ENCODE data around the gene ZNG1A.
"Not testable (repeated sequence)": the region's sequence is repeated elsewhere in the genome, so short reads cannot be mapped to it uniquely, and the experiment has no call there.

Gene ZNG1A

DNA sequence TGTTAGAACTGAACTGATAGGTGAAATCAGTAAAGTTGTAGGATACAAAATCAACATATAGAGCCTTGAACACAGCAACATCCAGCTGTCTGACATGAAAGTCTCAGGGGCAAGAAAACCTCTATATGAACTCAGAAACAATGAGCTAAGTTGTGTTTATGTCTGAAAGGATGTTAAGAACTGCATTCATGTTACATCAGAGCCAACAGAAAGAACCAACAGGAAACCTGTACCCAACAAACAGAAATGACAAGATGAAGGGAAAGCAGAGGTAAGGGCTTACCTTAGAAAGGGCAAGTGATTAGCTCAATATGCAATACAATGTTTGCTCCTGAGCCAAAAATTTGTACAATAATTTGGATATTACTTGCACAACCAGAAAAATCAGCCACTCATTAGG lies 92.2 kb downstream of the ZNG1A start:
- DNase-seq (ENCODE audit: extremely low read depth, low read depth) = not testable (repeated sequence)

DNA sequence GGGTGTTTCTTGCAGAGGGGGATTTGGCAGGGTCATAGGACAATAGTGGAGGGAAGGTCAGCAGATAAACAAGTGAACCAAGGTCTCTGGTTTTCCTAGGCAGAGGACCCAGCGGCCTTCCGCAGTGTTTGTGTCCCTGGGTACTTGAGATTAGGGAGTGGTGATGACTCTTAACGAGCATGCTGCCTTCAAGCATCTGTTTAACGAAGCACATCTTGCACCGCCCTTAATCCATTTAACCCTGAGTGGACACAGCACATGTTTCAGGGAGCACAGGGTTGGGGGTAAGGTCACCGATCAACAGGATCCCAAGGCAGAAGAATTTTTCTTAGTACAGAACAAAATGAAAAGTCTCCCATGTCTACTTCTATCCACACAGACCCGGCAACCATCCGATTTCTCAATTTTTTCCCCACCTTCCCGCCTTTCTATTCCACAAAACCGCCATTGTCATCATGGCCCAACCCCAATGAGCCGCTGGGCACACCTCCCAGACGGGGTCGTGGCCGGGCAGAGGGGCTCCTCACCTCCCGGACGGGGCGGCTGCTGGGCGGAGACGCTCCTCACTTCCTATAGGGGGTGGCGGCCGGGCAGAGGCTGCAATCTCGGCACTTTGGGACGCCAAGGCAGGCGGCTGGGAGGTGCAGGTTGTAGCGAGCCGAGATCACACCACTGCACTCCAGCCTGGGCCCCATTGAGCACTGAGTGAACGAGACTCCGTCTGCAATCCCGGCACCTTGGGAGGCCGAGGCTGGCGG lies 95.7 kb downstream of the ZNG1A start:
- DNase-seq (ENCODE audit: extremely low read depth, low read depth) = not testable (repeated sequence)

DNA sequence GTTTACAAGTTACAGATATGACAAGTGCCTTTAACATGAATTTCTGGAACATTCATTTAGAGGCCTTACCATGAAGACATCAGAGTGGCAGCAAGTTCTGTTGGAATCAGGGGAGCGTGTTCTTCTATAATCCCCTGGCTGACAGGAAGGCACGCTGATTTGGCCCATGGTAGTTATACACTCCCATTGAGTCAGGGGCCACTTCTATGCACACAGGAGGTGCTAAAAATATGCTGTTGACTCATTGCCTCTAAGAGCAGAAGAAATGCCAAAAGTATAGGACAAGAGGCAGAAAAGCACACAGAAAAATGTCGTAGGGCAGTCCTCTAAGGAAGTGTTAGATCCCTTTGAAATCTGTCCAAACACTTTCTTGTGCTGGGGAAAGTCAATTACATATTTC lies 100.5 kb downstream of the ZNG1A start:
- DNase-seq (ENCODE audit: extremely low read depth, low read depth) = not testable (repeated sequence)

DNA sequence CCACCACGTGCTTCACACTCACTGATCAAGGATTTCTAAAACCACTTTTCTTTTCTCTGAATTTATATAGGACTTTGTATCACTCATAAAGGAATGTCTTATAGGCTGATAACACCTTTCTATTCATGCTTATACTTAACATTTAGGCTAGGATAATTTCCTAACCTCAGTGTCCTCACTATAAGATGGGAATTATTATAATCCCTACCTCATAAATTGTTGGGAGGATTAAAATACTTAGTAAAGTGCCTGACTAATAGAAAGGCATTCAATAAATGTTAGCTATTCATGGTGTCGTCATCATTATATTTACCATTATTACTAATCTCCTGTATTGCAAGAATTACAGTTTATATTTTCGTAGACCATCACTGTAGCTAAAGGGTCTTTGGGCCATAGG lies 102.5 kb downstream of the ZNG1A start:
- not testable (repeated sequence) for DNase-seq (ENCODE audit: extremely low read depth, low read depth)

DNA sequence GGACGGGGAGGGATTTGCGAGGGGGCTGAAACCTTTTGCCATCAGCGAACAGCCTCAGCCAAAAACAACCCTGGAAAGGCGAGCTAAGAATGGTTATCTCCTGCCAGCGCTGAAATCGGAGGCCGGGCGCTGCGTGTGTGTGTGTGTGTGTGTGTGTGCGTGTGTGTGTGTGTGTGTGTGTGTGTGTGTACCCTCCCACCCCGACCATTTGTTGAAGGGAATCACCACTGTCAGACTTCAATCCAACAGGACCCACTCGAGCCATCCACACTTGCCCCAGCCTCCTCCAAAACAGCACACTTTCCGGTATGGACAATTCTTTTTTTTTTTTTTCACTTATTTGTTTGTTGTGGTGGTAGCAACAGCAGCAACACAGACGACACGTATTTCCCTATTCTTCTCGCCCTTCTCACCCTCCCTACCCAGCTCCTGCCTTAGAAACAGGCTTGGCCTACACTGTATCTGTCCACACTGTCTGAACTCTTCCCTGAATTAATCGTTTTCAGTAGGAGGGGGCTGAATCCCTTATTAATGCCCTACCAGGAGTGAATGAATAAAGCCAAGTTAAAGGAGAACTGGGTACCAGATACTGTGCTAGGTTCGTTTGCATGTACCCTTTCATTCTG lies 104.8 kb downstream of the ZNG1A start:
- DNase-seq (ENCODE audit: extremely low read depth, low read depth) = not testable (repeated sequence)

DNA sequence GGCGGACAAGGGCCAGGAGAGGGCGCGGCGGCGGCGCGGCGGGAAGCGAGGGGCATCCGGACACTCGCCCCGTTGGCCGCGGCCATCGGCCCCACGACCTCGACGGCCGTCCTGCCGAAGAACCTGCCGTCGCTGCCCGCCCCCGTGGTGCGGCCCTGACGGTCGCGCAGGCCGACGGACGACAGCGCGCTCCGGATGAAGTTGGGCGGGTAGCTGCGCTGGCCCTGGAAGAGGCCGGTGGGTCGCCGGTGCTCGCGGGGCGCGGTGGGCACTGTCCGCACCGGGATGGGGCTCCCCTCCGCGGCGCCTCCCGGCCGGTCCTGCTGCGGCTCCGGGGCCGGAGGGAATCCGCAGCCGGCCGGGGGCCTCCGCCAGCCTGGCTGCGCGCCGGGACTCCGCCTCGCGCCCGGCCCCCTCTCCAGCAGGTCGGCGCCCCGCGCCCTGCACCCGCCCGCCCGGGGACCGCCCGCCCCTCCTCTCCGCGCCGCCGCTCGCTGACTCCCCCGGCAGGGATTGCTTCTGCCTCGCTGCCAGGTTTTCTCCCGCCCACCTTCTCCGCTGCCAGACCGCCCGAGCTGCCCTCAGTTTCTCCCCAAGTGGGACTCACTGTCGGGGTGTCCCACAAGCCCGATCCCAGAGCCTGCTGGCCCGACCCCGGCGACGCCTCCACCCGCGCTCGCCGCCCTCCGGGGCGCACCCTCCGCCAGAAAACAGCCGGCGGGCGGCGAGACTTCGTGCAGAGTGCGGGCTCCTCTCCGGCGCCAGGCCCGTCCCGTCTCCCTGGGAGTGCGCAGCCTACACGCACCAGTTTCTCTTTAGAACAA lies 105.6 kb downstream of the ZNG1A start:
- not testable (repeated sequence) for DNase-seq (ENCODE audit: extremely low read depth, low read depth)

Measured in AG09319 (cell line).